Activated CD4-positive, alpha-beta T cell treated with anti-CD3 and anti-CD28 coated beads, Interleukin-2, amount 50 U/mL, for 4 hours (primary cell): Measurements from ENCODE around the gene LRRC15.

Experiments used
- DNase-seq, 2 experiments: peaks; one replicate each; pipeline ENCODE4 v3.0.0-alpha.2; 2020

Gene LRRC15

GRCh38 chr3:194384156-194384555 is 14.6 kb upstream of the LRRC15 start:
- no peak for DNase-seq

GRCh38 chr3:194383276-194383940 is 13.9 kb upstream of the LRRC15 start:
- no peak for DNase-seq

- no peak for DNase-seq
Observed at GRCh38 chr3:194382892-194383223, 13.3 kb upstream of the LRRC15 start.

GRCh38 chr3:194382196-194382891 is 12.8 kb upstream of the LRRC15 start:
- no peak for DNase-seq

- no peak for DNase-seq
Observed at GRCh38 chr3:194381460-194381875, 11.9 kb upstream of the LRRC15 start.

GRCh38 chr3:194380326-194380725 is 10.8 kb upstream of the LRRC15 start:
- DNase-seq = no peak

GRCh38 chr3:194379651-194380050 is 10.1 kb upstream of the LRRC15 start:
- no peak for DNase-seq

GRCh38 chr3:194379231-194379630 is 9.7 kb upstream of the LRRC15 start:
- no peak for DNase-seq

GRCh38 chr3:194377708-194378107 is 8.2 kb upstream of the LRRC15 start:
- DNase-seq = no peak

- no peak for DNase-seq
Observed at GRCh38 chr3:194376241-194376560, 6.7 kb upstream of the LRRC15 start.

GRCh38 chr3:194375473-194376240 is 6.1 kb upstream of the LRRC15 start:
- DNase-seq = no peak

GRCh38 chr3:194374935-194375334 is 5.4 kb upstream of the LRRC15 start:
- DNase-seq = no peak

GRCh38 chr3:194373899-194374298 is 4.4 kb upstream of the LRRC15 start:
- no peak for DNase-seq

- no peak for DNase-seq
Observed at GRCh38 chr3:194373028-194373427, 3.5 kb upstream of the LRRC15 start.

GRCh38 chr3:194370753-194371152 is 1.2 kb upstream of the LRRC15 start:
- no peak for DNase-seq

GRCh38 chr3:194368918-194369317 is 625 bp downstream of the LRRC15 start:
- DNase-seq = no peak

- no peak for DNase-seq
Observed at GRCh38 chr3:194367992-194368841, 1.3 kb downstream of the LRRC15 start.

GRCh38 chr3:194365978-194366490 is 3.5 kb downstream of the LRRC15 start:
- no peak for DNase-seq

- no peak for DNase-seq
Observed at GRCh38 chr3:194365526-194365925, 4.0 kb downstream of the LRRC15 start.

- DNase-seq = no peak
Observed at GRCh38 chr3:194364652-194365434, 4.7 kb downstream of the LRRC15 start.

- no peak for DNase-seq
Observed at GRCh38 chr3:194364314-194364651, 5.3 kb downstream of the LRRC15 start.

- DNase-seq = no peak
Observed at GRCh38 chr3:194360568-194360967, 9.0 kb downstream of the LRRC15 start.
